Measurements from ENCODE around the gene TMEM119. TPM values are rescaled to one million over a fixed set of nuclear protein-coding genes. Genes with fewer than 3 reads are reported as not detected.
"Not testable (repeated sequence)": the region's sequence is repeated elsewhere in the genome, so short reads cannot be mapped to it uniquely, and the experiment has no call there.

TMEM119 gene
- total RNA-seq, 1 donor, result 164 TPM

DNA sequence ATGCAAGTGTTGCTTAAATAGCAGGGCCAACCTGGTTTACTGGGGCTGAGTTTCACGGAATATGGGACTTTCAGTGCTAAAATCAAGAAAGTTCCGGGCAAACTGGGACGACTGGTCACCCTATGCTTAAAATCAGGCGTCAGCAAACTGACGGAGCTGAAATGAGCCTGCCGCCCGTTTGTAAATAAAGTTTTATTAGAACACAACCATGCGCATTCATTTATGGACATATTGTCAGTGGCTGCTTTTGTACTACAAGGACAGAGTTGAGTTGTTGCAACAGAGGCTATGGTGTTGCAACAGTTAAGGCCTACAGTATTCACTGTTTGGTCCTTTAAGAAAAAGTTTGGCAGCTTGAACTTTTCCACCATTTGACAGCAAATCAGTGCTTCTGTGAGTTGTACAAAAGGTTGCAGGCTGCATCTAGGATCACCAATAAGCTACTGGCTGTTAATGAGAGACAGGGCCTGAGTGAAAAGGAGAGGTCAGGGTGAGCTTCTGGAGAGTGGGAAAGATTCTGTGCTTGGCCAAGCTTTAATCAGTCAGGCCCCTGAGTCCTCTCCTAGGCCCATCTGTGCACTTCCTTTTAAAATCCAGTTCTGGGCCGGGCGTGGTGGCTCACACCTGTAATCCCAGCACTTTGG lies 22.5 kb upstream of the TMEM119 start:
- H3K4me3 ChIP-seq (ENCODE audit: low read depth, low read length), result no peak overlapping the region
- DNase-seq (ENCODE audit: low read depth), result peak; percentile 85
- no peak for TF ChIP-seq CTCF (IDR thresholded peaks at IDR 0.05; ENCODE audit: insufficient read depth, low read length)

DNA sequence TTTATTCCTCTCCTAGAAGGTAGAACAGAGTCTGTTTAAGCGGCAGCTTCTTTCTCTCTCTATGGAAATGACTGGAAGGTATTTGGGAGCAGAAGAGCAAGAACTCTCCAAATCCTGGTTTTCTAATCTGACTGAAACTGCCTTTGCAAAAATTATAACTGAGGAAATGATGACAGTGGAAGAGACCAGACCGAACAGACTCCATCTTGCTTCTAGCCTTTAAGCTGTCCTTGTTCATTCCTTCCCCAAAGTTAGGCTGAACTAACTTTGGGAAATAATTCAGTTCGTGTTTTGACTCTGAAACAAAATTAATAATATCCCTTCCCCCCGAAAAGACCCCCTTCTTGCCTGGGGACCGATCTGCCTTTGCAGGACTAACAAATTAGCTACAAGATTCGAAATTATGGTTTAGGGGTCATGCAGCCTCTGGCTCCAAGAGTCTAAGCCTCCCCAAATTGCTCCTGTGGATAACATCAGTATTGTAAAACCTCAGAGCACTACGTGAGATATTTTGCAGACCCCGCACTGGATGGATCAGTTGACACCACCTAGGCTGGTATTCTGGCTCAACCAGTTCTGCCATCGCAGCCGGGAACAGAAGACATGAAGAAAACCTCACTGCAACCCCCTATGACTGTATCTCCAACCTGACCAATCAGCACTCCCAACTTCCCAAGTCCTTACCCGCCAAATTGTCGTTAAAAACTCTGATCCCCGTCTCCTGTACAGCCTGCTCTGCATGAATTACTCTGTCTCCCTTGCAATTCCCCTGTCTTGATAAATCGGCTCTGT lies 21.7 kb upstream of the TMEM119 start:
- no peak for DNase-seq (ENCODE audit: low read depth)
- TF ChIP-seq CTCF (IDR thresholded peaks at IDR 0.05; ENCODE audit: insufficient read depth, low read length), result no peak
- H3K4me3 ChIP-seq (ENCODE audit: low read depth, low read length), result no peak overlapping the region

- not testable (repeated sequence) for DNase-seq (ENCODE audit: low read depth)
Observed at GRCh38 chr12:108618953-108619274, 21.0 kb upstream of the TMEM119 start.

DNA sequence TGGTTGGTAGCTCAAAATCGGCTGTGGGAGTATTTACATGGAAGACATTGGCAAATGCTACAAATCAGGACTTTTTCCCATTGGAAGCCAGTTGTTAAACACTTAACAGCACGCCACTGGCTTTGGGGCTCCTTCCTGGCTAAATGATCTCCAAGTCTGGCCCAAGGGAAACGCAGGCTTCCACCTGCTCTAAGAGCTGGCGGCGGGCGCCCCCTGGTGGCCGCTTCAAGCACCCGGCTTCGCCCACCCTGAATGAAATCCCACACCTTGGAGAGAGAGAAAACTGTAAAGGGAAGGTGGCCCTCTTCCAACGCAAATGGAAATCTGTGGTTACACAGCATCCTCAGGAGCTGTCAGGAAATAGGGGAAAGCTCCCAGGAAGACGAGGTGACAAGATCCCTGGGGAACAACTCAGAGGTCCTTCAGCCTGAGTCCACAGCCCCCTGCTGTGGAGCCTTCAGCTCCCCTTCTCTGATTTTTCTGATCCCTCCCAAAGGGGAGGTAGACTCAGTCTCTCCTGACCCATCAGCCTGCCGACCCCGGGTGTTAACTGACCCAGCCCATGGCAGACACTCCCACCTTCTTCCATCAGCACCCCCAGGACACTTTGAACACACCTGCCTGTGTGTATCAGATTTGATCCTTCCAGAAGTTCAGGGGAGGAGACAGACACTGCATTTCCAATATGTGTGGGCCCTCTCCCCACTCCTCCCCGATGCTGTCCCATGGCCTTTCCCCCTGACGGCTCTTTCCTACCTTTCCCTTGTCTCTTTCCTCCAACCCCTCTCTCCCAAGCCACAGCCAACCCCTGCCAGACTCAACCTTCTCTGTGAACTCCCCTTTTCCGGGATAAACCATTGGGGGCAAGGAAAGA lies 20.4 kb upstream of the TMEM119 start:
- TF ChIP-seq CTCF (IDR thresholded peaks at IDR 0.05; ENCODE audit: insufficient read depth, low read length), result peak; percentile 96
- peak; percentile 91 for DNase-seq (ENCODE audit: low read depth)
- H3K4me3 ChIP-seq (ENCODE audit: low read depth, low read length), result no peak overlapping the region

More at GRCh38 chr12:108618953-108619274, 21.0 kb upstream of the TMEM119 start:
- not testable (repeated sequence) for H3K4me3 ChIP-seq (ENCODE audit: low read depth, low read length)

DNA sequence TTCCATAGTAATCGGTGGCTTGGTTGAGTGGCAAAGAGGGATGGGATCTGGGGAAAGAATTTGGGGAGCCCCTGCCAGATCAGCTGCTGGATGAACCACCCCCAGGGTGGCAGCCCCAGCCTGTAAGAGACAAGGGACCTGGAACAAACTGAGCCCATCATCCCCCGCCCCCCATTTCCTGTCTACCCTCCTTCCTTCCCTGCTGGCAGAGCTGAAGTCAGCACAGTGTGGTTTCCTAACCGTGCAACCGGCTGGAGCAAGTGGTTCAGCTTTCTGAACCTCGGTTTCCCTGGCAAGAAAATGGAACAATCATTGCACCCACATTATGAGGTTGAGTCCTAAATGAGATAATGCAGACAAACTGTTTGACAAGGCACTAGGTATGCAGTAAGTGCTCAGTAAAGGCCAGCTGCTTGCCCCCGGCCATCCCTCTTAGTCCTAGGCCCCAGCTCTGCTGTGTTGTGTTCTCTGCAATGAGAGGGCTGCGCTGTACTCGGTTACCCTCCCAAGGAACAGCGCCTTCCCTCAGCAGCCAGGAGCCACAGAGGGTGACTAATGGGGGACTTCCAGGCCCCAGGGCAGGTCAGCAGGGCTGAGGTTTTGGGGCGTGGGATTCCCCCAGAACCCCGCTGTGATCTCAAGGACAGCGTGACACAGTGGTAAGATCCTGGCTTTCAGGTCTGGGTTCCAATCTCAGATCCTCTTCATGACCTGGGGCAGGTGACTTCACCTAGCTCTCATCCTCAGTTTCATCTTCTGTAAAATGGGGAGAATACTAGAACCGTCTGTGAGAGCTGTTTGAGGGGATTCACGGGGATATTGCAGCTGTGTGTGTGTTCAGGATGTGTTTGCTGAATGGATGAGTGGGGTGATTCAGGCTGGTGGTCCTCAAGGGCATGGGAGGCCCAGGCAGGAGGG lies 19.3 kb upstream of the TMEM119 start:
- no peak for DNase-seq (ENCODE audit: low read depth)
- no peak overlapping the region for H3K4me3 ChIP-seq (ENCODE audit: low read depth, low read length)
- no peak for TF ChIP-seq CTCF (IDR thresholded peaks at IDR 0.05; ENCODE audit: insufficient read depth, low read length)

GRCh38 chr12:108616359-108616758 lies 18.5 kb upstream of the TMEM119 start:
- no peak for DNase-seq (ENCODE audit: low read depth)
- H3K4me3 ChIP-seq (ENCODE audit: low read depth, low read length), result no peak overlapping the region
- TF ChIP-seq CTCF (IDR thresholded peaks at IDR 0.05; ENCODE audit: insufficient read depth, low read length), result no peak
